Pancreas (tissue), 10 donors: Measurements from ENCODE around the gene SLFN12L. TPM values are rescaled to one million over a fixed set of nuclear protein-coding genes. Genes with fewer than 3 reads are reported as not detected.

Source experiments
- ATAC-seq, 4 donors: fragments of 200-7000 bp; cut with Tn5 transposase; one replicate each; pipeline versions ENCODE4 v1.8.0 to v1.9.1; 2020; ENCODE audit warnings: mild to moderate bottlenecking in 4 of 4, moderate library complexity in 4 of 4
- DNase-seq, 6 donors: peaks; one replicate each; pipeline ENCODE4 v3.0.0-alpha.2; 2020
- FAIRE-seq: peaks from 2 replicates; lab custom pipeline; 2012; peaks lifted over from hg19 to GRCh38; lab: Jason Lieb, UNC
- H3K27ac ChIP-seq, 4 donors: fragments of 200-600 bp; sonication (generic); 1 replicate in 3 of 4; 2 replicates in 1 of 4; pipeline versions ENCODE4 v1.5.0 to v1.8.0; 2020
- H3K27me3 ChIP-seq, 4 donors: fragments of 200-600 bp; one replicate each; pipeline ENCODE4 v1.8.0; 2021
- H3K36me3 ChIP-seq, 3 donors: fragments of 200-600 bp; sonication (generic) in 1 of 3; one replicate each; pipeline versions ENCODE4 v1.5.0 to v1.8.0; 2020 to 2021
- H3K4me1 ChIP-seq, 3 donors: fragments of 200-600 bp; one replicate each; pipeline ENCODE4 v1.8.0; 2021
- H3K4me3 ChIP-seq, 4 donors: fragments of 200-600 bp; sonication (generic) in 2 of 4; one replicate each; pipeline versions ENCODE4 v1.5.0 to v1.8.0; 2020 to 2021
- H3K9me3 ChIP-seq, 4 donors: fragments of 200-600 bp; one replicate each; pipeline ENCODE4 v1.8.0; 2021
- WGBS, 2 donors: extraction: QIAGEN DNeasy Blood & Tissue Kit; methylation state at CpG; one replicate each; pipeline ENCODE4 v1.1.7; 2013; 5-methylcytosine and 5-hydroxymethylcytosine counted together
- intact Hi-C, 3 donors: fragments of 100-400 bp; cut with DNase I; formaldehyde crosslinking; loops; one replicate each; pipeline versions ENCODE4 v1.11.1 to v1.14.2; 2022
- polyA plus RNA-seq, 2 donors: library from polyadenylated mRNA; stranded (reverse); fragments of 200-250 nt; gene quantifications; one replicate each; pipeline ENCODE4 v1.2.3, GENCODE V29; 2013
- total RNA-seq, 6 donors: library from RNA; stranded (reverse); fragmentation: NEBNext Ultra II Directional in 4 of 6; extraction: Animal tissue kit (Norgen Biotek cat#: 25700) in 4 of 6; gene quantifications; one replicate each; pipeline versions ENCODE4 v1.2.1 to v1.2.4, GENCODE V29; 2021 to 2023
- TF ChIP-seq, protein P1 (sequence below), 4 donors: fragments of 200-600 bp; sonication (generic) in 3 of 4; IDR thresholded peaks; one replicate each; pipeline versions ENCODE4 v1.5.0 to v1.8.0; 2021; ENCODE audit warnings: antibody characterized with exemption in 4 of 4
- donor health status: healthy with polysubstance abuse.
- donor health status: DM: no; HTN: no; CAD: no; lungs with moderate emphysema.
- donor health status: DM: no; HTN: no; CAD: no.
- donor health status: control.
- donor health status: control.
- donor health status: Bipolar disorder and iron deficiency.
- donor health status: DM: yes; HTN: yes; CAD: no.
- donor health status: DM: no; HTN: no; CAD: no.
- donor health status: DM: no; HTN: no; CAD: no.
- donor health status: DM: yes; HTN: yes; CAD: no.

SLFN12L gene
- total and polyA plus RNA-seq, 8 donors: 0.08 to 0.95 (median 0.23) TPM; not detected in 1

DNA sequence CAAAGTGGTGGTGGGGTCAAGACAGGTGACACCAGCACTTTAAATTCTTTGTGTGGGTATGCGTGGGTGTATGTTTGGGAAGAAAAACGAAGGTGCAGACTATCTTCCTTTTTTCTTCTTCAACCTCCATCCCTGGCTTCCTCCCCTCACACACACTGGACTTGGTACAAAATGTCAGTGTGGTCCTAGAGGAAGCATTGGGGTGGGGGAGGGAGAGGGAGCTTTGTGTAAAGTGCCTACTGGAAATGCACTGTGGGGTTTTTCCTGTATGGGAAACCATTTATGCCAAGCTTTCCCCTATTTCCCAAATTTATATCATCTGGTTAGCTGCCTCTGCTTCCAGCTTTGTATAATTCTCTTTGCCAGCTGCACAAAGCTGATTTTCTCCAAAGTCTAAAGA is 44.4 kb downstream of the SLFN12L start:
- no peak for DNase-seq
- Histone ChIP-seq H3K4me1 (no peaks in the 10 kb centered on the region), H3K4me3 (no peak overlapping the region), H3K27me3 (peaks cover 9 to 67% (median 27%) of the 10 kb centered on the region in 4 donors), H3K36me3 (no peaks in the 10 kb centered on the region), H3K27ac (no peak overlapping the region), H3K9me3 (no peaks in the 10 kb centered on the region)
- ATAC-seq: no peak
- intact Hi-C loops: loop anchor here in 1 of 3 donors (10.0 kb wide), 1 partner anchor 48 kb away; the partner anchor contains the start of gene SLFN13
- TF ChIP-seq, protein P1, sequence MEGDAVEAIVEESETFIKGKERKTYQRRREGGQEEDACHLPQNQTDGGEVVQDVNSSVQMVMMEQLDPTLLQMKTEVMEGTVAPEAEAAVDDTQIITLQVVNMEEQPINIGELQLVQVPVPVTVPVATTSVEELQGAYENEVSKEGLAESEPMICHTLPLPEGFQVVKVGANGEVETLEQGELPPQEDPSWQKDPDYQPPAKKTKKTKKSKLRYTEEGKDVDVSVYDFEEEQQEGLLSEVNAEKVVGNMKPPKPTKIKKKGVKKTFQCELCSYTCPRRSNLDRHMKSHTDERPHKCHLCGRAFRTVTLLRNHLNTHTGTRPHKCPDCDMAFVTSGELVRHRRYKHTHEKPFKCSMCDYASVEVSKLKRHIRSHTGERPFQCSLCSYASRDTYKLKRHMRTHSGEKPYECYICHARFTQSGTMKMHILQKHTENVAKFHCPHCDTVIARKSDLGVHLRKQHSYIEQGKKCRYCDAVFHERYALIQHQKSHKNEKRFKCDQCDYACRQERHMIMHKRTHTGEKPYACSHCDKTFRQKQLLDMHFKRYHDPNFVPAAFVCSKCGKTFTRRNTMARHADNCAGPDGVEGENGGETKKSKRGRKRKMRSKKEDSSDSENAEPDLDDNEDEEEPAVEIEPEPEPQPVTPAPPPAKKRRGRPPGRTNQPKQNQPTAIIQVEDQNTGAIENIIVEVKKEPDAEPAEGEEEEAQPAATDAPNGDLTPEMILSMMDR (IDR thresholded peaks at IDR 0.05): no peak
- 1 to 9% methylated on average over 2 of the region's 2 CpGs for WGBS, 2 donors
- no peak for FAIRE-seq

DNA sequence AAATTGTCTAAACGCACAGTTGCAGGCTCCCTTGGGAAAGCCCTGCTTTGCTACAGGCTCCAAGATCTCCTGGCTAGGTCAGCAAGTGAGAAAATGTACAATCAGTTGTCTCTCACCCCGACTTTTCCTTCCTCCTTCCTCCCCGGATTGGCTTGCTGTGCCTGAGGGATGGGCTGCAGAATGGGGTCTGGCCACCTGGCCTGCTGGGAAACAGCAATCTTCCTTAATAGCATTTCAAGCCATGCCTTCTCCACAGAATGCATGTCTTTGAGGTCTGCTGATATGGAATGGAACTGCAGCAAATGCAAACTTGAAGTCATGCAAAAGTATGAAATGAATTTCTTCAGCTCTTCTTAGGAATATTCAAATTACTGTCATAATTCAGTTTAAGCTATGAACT is 46.1 kb downstream of the SLFN12L start:
- Histone ChIP-seq H3K4me1 (no peaks in the 10 kb centered on the region), H3K36me3 (no peaks in the 10 kb centered on the region), H3K27me3 (peaks cover 9 to 64% (median 23%) of the 10 kb centered on the region in 4 donors), H3K27ac (no peak overlapping the region), H3K9me3 (no peaks in the 10 kb centered on the region), H3K4me3 (no peak overlapping the region)
- no peak for ATAC-seq
- FAIRE-seq: no peak
- TF ChIP-seq, protein P1 (IDR thresholded peaks at IDR 0.05): no peak
- DNase-seq: no peak
- WGBS, 2 donors: 6 to 10% methylated on average over 3 of the region's 3 CpGs
- intact Hi-C loops: loop anchor here in 1 of 3 donors (10.0 kb wide), 1 partner anchor 47 kb away; the partner anchor contains the start of gene SLFN13

DNA sequence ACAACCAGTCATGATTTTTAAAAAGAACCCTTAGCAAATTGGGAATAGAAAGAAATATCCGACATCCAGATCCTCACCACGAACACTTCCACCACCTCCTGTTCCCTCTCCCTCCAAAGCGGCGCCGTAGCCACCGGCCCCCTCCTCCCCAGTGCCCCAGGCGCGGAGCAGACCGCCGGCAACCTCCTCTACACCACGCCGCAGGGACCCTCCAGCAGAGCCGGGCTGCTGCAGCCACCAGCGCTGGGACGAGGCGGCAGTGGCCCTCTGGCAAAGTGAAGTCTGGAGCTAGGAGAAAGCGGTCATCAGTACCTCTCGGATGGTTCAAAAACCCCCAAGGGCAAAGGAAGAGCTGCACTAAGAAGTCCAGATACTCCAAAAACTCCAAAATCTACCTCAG is 47.5 kb downstream of the SLFN12L start:
- ATAC-seq (no peak), FAIRE-seq (no peak), DNase-seq (no peak)
- intact Hi-C loops: loop anchor here in 1 of 3 donors (10.0 kb wide), 1 partner anchor 45 kb away; the partner anchor contains the start of gene SLFN13
- no peak overlapping the region for H3K4me3 ChIP-seq
- no peak overlapping the region for H3K27ac ChIP-seq
- TF ChIP-seq, protein P1 (IDR thresholded peaks at IDR 0.05): no peak
- WGBS, 2 donors: 14 to 16% methylated on average over 18 of the region's 18 CpGs
- no peaks in the 10 kb centered on the region for H3K36me3 ChIP-seq
- peaks cover 9 to 58% (median 20%) of the 10 kb centered on the region in 4 donors for H3K27me3 ChIP-seq
- no peaks in the 10 kb centered on the region for H3K9me3 ChIP-seq
- no peaks in the 10 kb centered on the region for H3K4me1 ChIP-seq

DNA sequence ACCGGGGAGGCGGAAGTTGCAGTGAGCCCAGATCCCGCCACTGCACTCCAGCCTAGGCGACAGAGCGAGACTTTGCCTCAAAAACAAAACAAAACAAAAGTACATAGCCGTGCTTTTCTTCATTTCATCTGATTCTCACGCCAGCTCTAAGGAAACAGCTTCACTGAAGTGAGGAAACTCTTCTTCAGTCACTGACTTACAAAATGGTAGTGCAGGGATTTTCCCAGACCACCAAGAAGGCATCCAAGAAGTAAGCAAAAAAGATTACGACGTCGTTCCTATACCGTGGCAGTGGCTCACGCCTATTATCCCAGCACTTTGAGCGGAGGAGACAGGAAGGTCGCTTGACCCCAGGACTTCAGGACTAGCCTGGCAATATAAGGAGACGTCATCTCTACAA is 48.5 kb downstream of the SLFN12L start:
- 23 to 27% methylated on average over 15 of the region's 15 CpGs for WGBS, 2 donors
- no peak overlapping the region for H3K4me3 ChIP-seq
- TF ChIP-seq, protein P1 (IDR thresholded peaks at IDR 0.05): no peak
- ATAC-seq: no peak
- peaks cover 9 to 48% (median 17%) of the 10 kb centered on the region in 4 donors for H3K27me3 ChIP-seq
- no peaks in the 10 kb centered on the region for H3K36me3 ChIP-seq
- no peaks in the 10 kb centered on the region for H3K4me1 ChIP-seq
- intact Hi-C loops: no loop called here
- no peak overlapping the region for H3K27ac ChIP-seq
- DNase-seq: no peak
- H3K9me3 ChIP-seq: no peaks in the 10 kb centered on the region
- no peak for FAIRE-seq
